HEK293T (cell line): ENCODE measurements around the gene SLC35F3.

ENCODE experiments used
- CTCF ChIA-PET: fragments of 350-600 bp; formaldehyde crosslinking; extraction: SDS; loops from one replicate; lab custom pipeline; 2021; ENCODE audit warnings: antibody characterized with exemption, inconsistent platforms; lab: Yijun Ruan, JAX
- POLR2A ChIA-PET: fragments of 350-600 bp; formaldehyde crosslinking; extraction: SDS; loops from one replicate; lab custom pipeline; 2020; ENCODE audit warnings: antibody characterized with exemption, inconsistent platforms; lab: Yijun Ruan, JAX
- DNase-seq: peaks from one replicate; pipeline ENCODE4 v3.0.0; 2012; ENCODE audit warnings: mixed read lengths; ENCODE audit errors: extremely low spot score
- ARNT ChIP-seq: fragments of 450-650 bp; IDR thresholded peaks from 2 replicates; pipeline ENCODE4 v1.6.1; 2017; ENCODE audit warnings: mild to moderate bottlenecking
- BHLHE40 ChIP-seq: fragments of 450-650 bp; IDR thresholded peaks from 2 replicates; pipeline ENCODE4 v1.6.1; 2016; ENCODE audit warnings: mild to moderate bottlenecking, moderate library complexity, borderline replicate concordance
- CTBP1 ChIP-seq: fragments of 450-650 bp; IDR thresholded peaks from 2 replicates; pipeline ENCODE4 v1.6.1; 2016; ENCODE audit warnings: borderline replicate concordance
- ELF4 ChIP-seq: fragments of 450-650 bp; IDR thresholded peaks from 2 replicates; pipeline ENCODE4 v1.6.1; 2017; ENCODE audit warnings: antibody characterized with exemption
- FOXA1 ChIP-seq: fragments of 450-650 bp; IDR thresholded peaks from 2 replicates; pipeline ENCODE4 v1.6.1; 2016; ENCODE audit warnings: mild to moderate bottlenecking
- FOXK2 ChIP-seq: fragments of 450-650 bp; IDR thresholded peaks from 2 replicates; pipeline ENCODE4 v1.6.1; 2016; ENCODE audit warnings: mild to moderate bottlenecking
- FOXM1 ChIP-seq: fragments of 450-650 bp; IDR thresholded peaks from 2 replicates; pipeline ENCODE4 v1.6.1; 2017; ENCODE audit warnings: mild to moderate bottlenecking, borderline replicate concordance
- HDGF ChIP-seq: fragments of 450-650 bp; IDR thresholded peaks from 2 replicates; pipeline ENCODE4 v1.6.1; 2017; ENCODE audit warnings: antibody characterized with exemption, borderline replicate concordance
- L3MBTL2 ChIP-seq: fragments of 450-650 bp; conservative IDR thresholded peaks from 2 replicates; pipeline ENCODE4 v1.6.1; 2016; ENCODE audit warnings: mild to moderate bottlenecking
- LEF1 ChIP-seq: fragments of 450-650 bp; IDR thresholded peaks from 2 replicates; pipeline ENCODE4 v1.6.1; 2017; ENCODE audit warnings: mild to moderate bottlenecking, borderline replicate concordance
- NFRKB ChIP-seq: fragments of 450-650 bp; IDR thresholded peaks from 2 replicates; pipeline ENCODE4 v1.6.1; 2016; ENCODE audit warnings: mild to moderate bottlenecking, moderate library complexity
- PKNOX1 ChIP-seq: fragments of 450-650 bp; IDR thresholded peaks from 2 replicates; pipeline ENCODE4 v1.6.1; 2016
- SP1 ChIP-seq: fragments of 450-650 bp; IDR thresholded peaks from 2 replicates; pipeline ENCODE4 v1.6.1; 2017
- SUZ12 ChIP-seq: fragments of 450-650 bp; IDR thresholded peaks from 2 replicates; pipeline ENCODE4 v1.6.1; 2016; ENCODE audit warnings: mild to moderate bottlenecking
- TARDBP ChIP-seq: fragments of 450-650 bp; IDR thresholded peaks from 2 replicates; pipeline ENCODE4 v1.6.1; 2016
- ZNF384 ChIP-seq: fragments of 450-650 bp; IDR thresholded peaks from 2 replicates; pipeline ENCODE4 v1.6.1; 2016

SLC35F3 gene

GRCh38 chr1:234214129-234214910, 309.8 kb downstream of the SLC35F3 start:
- CTCF ChIA-PET = interaction anchor here (0.6 to 2.9 kb wide), 3 partner anchors 12 to 96 kb away, joined by 3 to 15 read pairs (median 3); no protein-coding TSS in a partner anchor
- DNase-seq = peak; percentile 55
- TF ChIP-seq CTBP1 (no peak), ARNT (no peak), FOXA1 (no peak), LEF1 (no peak)
- POLR2A ChIA-PET = no interaction called here

GRCh38 chr1:234214911-234215892, 310.7 kb downstream of the SLC35F3 start:
- DNase-seq = no peak
- TF ChIP-seq ARNT = no peak
- no peak for TF ChIP-seq HDGF
- no peak for TF ChIP-seq FOXK2
- TF ChIP-seq LEF1 = no peak
- TF ChIP-seq SP1 = no peak
- no peak for TF ChIP-seq SUZ12
- no peak for TF ChIP-seq NFRKB
- no peak for TF ChIP-seq BHLHE40
- TF ChIP-seq ZNF384 = no peak
- TF ChIP-seq L3MBTL2 = no peak
- no peak for TF ChIP-seq PKNOX1
- TF ChIP-seq FOXM1 = no peak
- no peak for TF ChIP-seq CTBP1
- TF ChIP-seq ELF4 = no peak
- no peak for TF ChIP-seq TARDBP
- TF ChIP-seq FOXA1 = no peak
- ChIA-PET POLR2A (no interaction called here), CTCF (interaction anchor here (0.6 to 1.4 kb wide), 3 partner anchors 13 to 29 kb away, joined by 3 read pairs; no protein-coding TSS in a partner anchor)

GRCh38 chr1:234216116-234216703, 311.7 kb downstream of the SLC35F3 start:
- POLR2A ChIA-PET = no interaction called here
- TF ChIP-seq ARNT (no peak), PKNOX1 (no peak), HDGF (no peak), L3MBTL2 (no peak), SP1 (no peak), FOXM1 (no peak), TARDBP (no peak), LEF1 (no peak), SUZ12 (no peak), CTBP1 (no peak), BHLHE40 (no peak)
- CTCF ChIA-PET = interaction anchor here (1.4 kb wide), 1 partner anchor 27 kb away, joined by 3 read pairs; no protein-coding TSS in a partner anchor
- DNase-seq = no peak

- no peak for TF ChIP-seq SP1
- TF ChIP-seq FOXA1 = no peak
- TF ChIP-seq FOXM1 = no peak
- TF ChIP-seq CTBP1 = no peak
- no peak for TF ChIP-seq FOXK2
- TF ChIP-seq BHLHE40 = no peak
- no peak for TF ChIP-seq ELF4
- no peak for TF ChIP-seq ARNT
- TF ChIP-seq PKNOX1 = no peak
- no peak for TF ChIP-seq LEF1
- no peak for TF ChIP-seq SUZ12
- no peak for TF ChIP-seq HDGF
- no peak for TF ChIP-seq NFRKB
- TF ChIP-seq TARDBP = no peak
- POLR2A ChIA-PET = no interaction called here
- no peak for DNase-seq
- CTCF ChIA-PET = interaction anchor here (0.7 kb wide), 1 partner anchor 68 kb away, joined by 4 read pairs; no protein-coding TSS in a partner anchor
Measured at GRCh38 chr1:234217316-234217840, 312.9 kb downstream of the SLC35F3 start.

GRCh38 chr1:234218078-234218477, 313.6 kb downstream of the SLC35F3 start:
- DNase-seq = no peak
- TF ChIP-seq ARNT = no peak
- no peak for TF ChIP-seq PKNOX1
- TF ChIP-seq NFRKB = no peak
- no peak for TF ChIP-seq FOXM1
- no peak for TF ChIP-seq SUZ12
- TF ChIP-seq FOXK2 = no peak
- no peak for TF ChIP-seq BHLHE40
- TF ChIP-seq FOXA1 = no peak
- no peak for TF ChIP-seq CTBP1
- TF ChIP-seq HDGF = no peak
- no peak for TF ChIP-seq ELF4
- no peak for TF ChIP-seq SP1
- TF ChIP-seq ZNF384 = no peak
- TF ChIP-seq LEF1 = no peak
- TF ChIP-seq L3MBTL2 = no peak
- no peak for TF ChIP-seq TARDBP
- POLR2A ChIA-PET = no interaction called here
- CTCF ChIA-PET = interaction anchor here (0.7 kb wide), 1 partner anchor 67 kb away, joined by 4 read pairs; no protein-coding TSS in a partner anchor
